GM12801 (cell line): ENCODE results near the gene AMFR.

Experiments
- TF ChIP-seq, protein P1 (sequence below): IDR thresholded peaks from one replicate; pipeline ENCODE4 v1.5.1; 2011; ENCODE audit warnings: control low read depth; ENCODE audit not compliant: insufficient read length; ENCODE audit errors: extremely low read depth

Gene AMFR

DNA sequence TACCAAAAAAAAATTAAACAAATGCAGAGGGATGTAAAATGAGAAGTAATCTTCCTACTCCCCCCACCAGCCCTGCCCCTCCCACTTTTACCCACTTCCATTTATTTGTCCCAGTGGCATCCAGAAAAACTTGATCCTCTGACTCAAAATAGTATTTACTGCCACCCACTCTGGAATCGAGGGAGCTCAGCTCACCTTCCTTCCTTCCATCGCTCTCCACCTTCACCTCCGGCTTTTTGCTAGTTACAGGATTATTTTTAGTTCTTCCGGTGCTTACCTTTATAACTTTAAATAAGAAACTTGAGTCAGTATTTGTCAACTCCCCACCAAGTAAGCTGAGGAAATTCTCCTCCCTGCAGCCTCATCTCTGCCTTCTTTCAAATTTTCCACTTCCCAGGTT lies 94.9 kb downstream of the AMFR start:
- TF ChIP-seq, protein P1, sequence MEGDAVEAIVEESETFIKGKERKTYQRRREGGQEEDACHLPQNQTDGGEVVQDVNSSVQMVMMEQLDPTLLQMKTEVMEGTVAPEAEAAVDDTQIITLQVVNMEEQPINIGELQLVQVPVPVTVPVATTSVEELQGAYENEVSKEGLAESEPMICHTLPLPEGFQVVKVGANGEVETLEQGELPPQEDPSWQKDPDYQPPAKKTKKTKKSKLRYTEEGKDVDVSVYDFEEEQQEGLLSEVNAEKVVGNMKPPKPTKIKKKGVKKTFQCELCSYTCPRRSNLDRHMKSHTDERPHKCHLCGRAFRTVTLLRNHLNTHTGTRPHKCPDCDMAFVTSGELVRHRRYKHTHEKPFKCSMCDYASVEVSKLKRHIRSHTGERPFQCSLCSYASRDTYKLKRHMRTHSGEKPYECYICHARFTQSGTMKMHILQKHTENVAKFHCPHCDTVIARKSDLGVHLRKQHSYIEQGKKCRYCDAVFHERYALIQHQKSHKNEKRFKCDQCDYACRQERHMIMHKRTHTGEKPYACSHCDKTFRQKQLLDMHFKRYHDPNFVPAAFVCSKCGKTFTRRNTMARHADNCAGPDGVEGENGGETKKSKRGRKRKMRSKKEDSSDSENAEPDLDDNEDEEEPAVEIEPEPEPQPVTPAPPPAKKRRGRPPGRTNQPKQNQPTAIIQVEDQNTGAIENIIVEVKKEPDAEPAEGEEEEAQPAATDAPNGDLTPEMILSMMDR = no peak

DNA sequence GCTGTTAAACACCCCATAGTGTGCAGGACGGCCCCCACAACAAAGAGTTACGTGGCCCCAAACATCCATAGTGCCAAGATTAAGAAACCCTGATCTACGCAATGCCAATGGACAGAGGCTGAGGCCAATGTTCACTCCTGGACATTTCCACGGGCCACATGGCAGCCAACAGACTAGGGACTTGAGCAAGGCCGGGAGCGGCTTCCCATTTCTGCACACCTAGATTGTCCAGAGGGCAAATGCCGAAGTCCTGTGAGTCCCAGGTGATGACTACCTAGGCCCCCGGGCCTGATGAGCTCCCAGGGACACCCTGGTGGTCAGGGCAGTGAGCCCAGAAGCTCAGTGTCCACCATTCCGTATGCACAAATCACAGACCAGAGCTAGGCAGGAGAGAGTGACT lies 95.5 kb downstream of the AMFR start:
- TF ChIP-seq, protein P1 = no peak

DNA sequence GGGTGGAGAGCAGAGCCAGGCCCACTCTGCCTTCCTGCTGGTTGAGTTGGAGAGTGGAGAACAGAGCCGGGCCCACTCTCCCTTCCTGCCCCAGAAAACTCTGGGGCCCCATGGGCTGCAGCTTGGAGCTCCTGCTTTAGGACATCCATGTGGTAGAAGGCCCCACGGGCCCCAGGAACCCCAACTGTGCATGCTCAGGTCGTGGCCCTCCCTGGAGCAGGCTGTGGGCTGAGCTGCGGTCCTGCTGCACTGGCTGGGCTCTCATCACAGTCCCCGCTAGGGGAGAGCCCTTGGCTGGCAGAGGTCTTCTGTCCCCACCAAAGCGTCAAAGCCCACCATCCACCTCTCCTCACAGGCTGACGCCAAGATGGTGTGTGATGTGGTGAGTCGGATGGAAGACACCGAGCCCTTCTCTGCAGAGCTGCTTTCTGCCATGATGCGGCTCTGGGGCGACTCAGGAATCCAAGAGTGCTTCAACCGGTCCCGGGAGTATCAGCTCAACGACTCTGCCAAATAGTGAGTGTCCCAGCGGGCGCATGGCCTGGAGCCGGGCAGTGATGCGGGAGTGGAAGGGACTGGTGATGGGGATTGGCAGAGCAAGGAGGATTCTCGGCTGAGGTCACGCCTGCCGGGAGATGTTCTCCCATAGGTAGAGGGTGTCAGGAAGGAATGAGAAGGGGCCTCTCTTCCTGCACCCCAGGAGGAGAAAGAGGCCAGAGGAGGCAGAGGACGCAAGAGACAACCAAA lies 96.9 kb downstream of the AMFR start:
- TF ChIP-seq, protein P1 = no peak

DNA sequence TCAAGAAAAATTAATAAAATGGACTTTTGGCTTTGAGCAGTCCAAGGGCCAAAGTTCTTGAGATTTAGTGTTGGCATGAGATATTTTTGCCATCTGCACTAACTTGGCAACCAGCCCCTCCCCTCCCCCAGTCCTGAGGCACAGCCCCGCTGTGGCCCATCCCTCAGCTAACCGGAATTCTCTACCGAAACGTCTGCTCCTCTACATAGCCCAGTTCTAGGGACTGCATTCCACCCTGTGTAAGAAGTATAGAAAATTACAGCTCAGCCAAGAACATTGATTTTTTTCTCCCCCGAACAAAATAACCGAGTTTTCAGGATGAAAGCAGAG lies 97.5 kb downstream of the AMFR start:
- TF ChIP-seq, protein P1 = no peak

DNA sequence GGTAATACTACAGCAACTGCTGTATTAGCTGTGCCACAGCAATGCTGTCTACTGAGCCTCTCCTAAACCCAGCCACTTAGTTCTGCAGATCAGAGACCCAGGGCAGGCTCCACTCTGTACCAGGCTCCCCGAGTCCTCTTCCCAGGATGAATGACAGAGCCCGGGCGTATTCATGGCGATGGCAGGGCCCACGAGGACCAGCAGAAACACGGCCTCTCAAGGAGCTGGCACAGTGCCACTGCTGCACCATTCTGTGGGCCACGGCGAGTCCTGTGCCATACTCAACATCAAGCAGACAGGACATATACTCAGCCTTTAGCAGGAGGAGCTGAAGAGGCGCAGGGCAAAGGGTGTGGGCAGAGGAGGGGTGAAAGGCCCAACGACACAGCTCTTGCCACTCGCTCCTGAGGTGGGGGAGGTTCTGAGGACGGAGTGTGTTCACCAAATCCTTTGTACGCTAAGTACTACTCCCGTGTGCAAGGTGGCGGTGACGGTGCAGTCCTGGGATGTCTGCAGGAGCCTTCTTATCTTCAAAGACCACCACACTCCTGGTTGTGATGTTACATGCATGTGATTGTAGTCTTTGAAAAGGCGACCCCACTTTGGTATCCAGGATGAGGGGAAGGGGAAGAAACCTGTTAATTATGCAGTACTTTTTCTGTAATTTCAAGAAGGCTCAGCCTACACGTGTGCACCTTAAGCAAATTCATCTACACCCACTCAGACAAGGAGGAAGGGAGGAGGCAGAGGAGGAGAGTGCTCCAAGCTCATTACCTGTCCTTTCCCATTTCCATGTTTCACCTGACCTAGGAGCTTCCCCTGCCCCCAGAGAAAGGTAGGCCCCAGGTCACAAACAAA lies 98.0 kb downstream of the AMFR start:
- TF ChIP-seq, protein P1 = no peak

DNA sequence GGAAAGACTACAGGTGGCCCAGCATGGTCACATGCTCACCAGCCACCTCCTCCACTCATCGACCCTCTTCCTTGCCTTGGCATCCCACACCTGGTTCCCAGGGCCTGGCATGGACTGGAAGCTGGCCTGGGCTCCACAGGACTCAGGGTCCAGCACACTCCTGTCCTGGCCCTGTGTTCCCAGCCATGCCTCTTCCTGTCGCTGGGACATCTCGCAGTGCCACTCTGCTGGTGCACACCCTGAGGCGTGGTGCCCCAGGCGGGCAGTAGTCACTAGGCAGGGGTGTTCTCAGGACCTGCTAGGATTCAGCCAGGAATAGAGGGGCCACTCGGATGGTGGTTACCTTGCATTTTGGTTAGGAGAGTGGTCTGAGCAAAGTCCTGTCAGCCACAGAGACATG lies 99.4 kb downstream of the AMFR start:
- TF ChIP-seq, protein P1 = no peak

DNA sequence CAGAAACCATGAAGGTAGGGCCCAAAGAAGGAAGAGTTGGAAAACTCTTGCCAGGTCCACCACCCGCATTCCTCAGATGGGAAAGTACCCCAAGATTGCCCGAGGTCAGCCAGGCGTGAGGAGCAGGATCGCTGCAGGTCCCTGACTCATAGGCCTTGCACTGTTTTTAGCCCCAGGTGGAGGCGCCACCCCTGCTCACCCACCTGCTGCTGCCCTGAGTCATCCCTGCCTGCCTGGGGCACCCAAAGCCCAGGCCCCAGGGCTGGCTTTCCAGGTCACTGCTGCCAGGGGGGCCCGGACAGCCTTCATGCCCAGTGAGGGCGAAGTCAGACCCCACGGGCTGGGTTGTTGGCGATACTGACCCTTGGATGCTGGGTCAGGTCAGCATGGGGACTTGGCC lies 100.9 kb downstream of the AMFR start:
- TF ChIP-seq, protein P1 = no peak
